Muscle of arm (tissue), 12 donors: Measurements from ENCODE around the gene CYB5A. TPM values are rescaled to one million over a fixed set of nuclear protein-coding genes. Genes with fewer than 3 reads are reported as not detected.

ENCODE experiments used
- DNase-seq: peaks from one replicate; pipeline ENCODE4 v3.0.0-alpha.2; 2013
- polyA plus RNA-seq, 12 donors: library from polyadenylated mRNA; unstranded; fragments of 120-200 nt; gene quantifications; one replicate each; pipeline ENCODE4 v1.2.1, GENCODE V29; 2013; ENCODE audit not compliant: insufficient read length in 12 of 12

Gene CYB5A
- polyA plus RNA-seq, 12 donors: 26.1 to 45.5 (median 32.1) TPM; not detected in 1

- no peak for DNase-seq
Measured at GRCh38 chr18:74219056-74219455, 72.7 kb downstream of the CYB5A start.

GRCh38 chr18:74217476-74218143 is 74.2 kb downstream of the CYB5A start:
- no peak for DNase-seq

GRCh38 chr18:74216661-74217110 is 75.1 kb downstream of the CYB5A start:
- DNase-seq: no peak

GRCh38 chr18:74215863-74216262 is 75.9 kb downstream of the CYB5A start:
- DNase-seq: no peak

- DNase-seq: no peak
Measured at GRCh38 chr18:74213429-74213828, 78.3 kb downstream of the CYB5A start.

GRCh38 chr18:74204526-74205152 is 87.1 kb downstream of the CYB5A start:
- no peak for DNase-seq

- no peak for DNase-seq
Measured at GRCh38 chr18:74203811-74204210, 88.0 kb downstream of the CYB5A start.

Other genes with a start within 250 kb of the CYB5A start
- 1 to 10 TPM in 3 of 12 donors, under 1 TPM in 7, not detected in 2; 0.42 to 1.8 (median 0.69) TPM for gene FBXO15, start 144.1 kb downstream of the CYB5A start, polyA plus RNA-seq
- gene TIMM21, start 143.4 kb downstream of the CYB5A start, polyA plus RNA-seq: 10 to 100 TPM in 11 of 12 donors, not detected in 1; 11.7 to 53.9 (median 49.7) TPM
- not detected for gene C18orf63, start 23.9 kb upstream of the CYB5A start, polyA plus RNA-seq
- 10 to 100 TPM in 6 of 12 donors, 1 to 10 TPM in 5, not detected in 1; 4.7 to 21.4 (median 11.8) TPM for gene DIPK1C, start 165.3 kb upstream of the CYB5A start, polyA plus RNA-seq
- 10 to 100 TPM in 11 of 12 donors, not detected in 1; 43.7 to 77.8 (median 60.9) TPM for gene CNDP2, start 204.4 kb upstream of the CYB5A start, polyA plus RNA-seq
- under 1 TPM in 10 of 12 donors, not detected in 2; 0.04 to 0.70 (median 0.22) TPM for gene CNDP1, start 242.5 kb upstream of the CYB5A start, polyA plus RNA-seq